ENCODE measurements around the gene SAP30L.

The SAP30L gene

DNA sequence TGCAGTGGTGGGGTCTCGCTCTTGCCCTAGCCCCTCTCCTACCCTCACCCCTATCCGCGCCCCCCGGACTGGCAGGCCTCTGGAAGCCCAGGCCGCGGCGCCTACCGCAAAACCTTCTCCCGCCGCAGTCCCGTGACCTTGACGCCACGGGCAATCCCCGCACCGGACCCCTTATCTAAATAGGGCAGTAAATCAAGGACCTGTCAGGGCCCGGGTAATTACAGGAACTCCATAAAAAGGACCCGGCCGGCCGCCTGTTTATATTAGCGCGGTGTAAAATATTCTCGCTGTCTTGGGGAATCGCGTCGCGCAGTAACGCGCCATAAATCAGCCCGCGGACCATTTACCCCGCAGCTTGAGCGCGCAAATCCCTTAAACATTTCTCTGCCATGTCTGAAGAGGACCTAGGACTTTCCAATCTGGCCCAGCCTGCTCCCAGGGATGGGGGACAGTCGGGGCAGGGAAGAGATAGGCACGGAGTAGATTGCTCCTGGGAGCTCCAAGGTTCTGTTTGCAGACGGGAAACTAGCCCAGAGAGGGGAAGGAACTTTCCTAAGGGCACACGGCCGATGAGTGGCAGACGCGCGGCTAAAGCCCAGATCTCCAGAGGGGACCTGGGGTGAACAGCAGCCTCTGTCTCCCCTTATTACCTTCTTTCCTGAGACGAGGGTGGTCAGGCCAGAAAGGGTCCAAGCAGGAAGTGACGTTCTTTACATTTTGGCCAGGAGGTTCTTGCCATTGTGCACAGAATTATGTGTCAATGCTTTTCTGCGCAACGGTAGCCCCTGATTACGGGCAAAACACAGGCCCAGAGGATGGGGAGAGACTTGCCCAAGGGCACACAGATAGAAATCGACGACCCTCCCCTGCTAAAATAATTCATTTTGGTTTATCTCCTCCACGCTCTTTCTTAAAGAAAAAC, 37.0 kb downstream of the SAP30L start:
- DNase-seq: no peak

DNA sequence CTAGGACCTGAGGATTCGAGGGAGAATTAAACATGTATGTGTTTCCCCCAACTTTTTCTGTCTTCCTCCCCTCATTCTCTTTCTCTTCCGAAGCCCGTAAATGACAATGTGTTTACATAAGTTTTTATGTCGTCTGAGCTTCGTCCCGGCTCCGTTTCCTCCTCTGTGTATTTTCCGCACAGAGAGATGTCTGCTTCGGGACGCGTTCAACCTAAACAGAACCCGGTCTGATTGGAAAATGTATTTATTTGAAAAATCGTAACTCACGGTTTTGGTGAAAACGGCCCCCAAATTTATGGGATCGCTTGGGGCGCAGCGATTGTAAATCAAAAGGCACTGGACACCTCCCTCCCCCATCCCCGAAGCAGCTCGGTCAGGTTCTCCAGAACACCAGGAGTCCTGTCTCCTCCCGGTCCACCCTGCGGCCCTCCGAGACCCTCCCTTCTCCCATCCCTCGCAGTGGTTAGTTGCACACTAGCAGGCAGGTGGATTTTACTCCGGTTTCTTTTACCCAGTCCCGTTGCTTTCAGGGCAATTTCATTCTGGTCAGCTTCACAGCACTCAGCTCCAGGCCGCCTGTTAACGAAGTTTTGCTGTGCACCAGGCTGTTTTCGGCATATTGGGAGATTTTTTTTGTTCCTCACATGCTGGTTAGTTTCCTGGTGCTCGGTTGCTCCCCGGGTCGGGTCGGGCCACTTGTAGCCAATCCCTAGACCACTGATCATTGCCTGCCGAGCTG, 38.0 kb downstream of the SAP30L start:
- no peak for DNase-seq

DNA sequence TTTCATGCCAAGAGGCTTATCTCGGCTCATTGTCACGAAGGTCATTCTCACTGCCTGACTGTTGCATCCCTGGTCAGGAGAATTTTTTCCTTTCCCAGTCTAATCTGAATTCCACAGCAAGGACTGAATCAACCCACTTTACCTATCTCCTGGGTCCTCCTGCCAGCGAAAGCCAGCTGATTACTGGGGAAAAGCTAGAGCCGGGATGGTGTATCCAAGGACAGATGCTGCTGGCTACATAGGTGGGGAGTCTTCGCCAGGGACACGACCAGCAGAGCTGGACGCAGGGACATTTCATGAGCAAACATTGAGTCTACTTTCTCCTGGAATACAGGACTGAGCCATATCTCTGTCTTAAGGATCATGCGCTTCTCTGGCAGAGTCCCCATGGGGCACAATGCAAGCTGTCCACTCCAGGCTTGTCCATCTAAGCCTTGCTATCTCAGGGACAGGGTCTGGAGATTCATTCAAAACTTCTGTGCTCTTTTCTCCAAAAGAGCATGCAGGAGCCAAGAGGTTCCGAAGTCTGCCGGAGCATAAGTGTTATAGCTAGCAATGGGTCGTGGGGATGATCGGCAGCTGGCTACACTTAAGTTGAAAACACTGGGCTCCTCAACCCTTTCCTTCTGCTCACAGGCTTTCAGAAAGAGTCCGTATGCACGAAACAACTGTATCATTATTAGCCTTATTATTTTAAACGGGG, 38.7 kb downstream of the SAP30L start:
- DNase-seq: no peak

DNA sequence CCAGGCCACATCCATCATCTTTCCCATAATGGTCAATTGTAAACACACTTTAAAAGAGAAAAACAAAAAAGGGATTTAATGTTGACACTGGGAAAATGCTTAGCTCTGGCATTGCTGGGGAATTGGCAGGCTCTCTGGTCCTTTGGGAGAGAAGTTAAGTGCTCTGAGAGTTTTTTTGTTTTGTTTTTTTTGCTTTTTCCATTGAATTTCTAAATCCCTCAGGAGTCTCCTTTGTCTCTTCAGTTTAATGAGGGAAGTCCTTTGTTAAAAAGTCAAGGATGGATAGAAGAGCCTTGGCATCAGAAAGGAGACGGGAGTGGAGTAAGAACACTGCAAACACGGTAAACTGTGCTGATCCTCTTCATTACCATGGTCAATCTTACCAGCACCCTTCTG, 39.3 kb downstream of the SAP30L start:
- no peak for DNase-seq

DNA sequence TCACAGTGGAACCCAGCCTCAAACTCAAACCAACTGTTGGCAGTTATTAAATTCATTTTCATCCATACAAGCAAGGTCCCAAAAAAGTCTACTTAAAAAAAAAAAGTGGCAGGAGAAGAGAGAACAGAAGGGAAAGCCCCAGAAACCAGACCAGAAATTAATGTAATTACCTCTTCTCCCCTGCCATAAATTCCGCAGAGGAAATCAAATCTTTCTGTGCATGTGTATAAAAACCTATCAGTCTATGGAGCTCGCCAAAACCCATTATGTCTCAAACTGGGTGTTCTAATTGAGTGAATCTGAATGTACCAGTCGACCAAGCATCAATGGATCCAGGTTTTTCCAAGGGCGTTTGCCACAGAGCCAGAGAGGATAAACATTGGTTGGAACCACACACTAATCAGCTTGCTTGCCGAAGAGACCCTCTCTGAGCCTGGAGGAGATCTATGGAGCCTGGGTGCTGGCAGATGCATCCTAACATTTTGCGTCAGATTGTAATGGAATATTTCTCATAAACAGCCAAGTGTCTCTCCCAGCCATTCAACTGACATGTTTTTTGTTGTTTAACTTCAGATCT, 40.1 kb downstream of the SAP30L start:
- no peak for DNase-seq

DNA sequence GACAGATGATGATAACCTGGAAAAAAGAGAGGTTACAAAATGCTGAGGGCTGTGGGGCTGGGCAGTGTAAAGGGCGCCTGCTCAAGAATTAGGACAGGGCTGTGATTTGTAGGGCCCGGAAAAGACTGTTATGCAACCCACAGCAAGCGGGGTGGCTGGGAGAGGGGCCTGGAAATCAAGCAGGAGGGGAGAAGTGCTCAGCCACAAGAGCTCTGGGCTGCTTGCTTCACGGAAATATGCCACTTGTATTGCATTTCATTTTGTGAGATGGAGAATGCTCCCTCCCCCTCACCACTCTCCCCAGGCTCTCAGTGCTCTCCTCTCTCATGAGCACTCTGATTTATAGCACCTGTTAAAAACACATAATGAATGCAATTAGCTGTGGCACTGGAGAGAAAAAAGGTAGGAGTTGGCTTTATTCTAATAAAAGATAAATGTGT, 40.6 kb downstream of the SAP30L start:
- no peak for DNase-seq

DNA sequence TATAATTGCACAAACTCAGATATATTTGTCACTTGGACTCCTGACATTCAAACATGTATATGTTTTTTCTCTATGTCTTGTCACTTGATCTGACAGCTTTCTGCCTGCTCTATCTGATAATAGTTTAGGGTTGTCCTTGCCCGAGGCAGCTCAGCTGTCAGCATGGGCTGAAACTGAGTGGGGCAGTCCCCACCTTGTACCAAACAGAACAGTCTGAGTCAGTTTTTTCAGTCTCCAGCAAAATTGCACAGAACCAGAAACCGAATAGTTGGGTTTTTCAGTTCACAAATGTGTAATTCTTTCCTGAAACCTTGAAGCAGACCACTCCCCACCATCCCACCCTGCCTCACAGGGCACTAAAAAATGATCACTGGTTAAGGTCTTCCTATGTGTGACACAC, 41.7 kb downstream of the SAP30L start:
- no peak for DNase-seq

DNA sequence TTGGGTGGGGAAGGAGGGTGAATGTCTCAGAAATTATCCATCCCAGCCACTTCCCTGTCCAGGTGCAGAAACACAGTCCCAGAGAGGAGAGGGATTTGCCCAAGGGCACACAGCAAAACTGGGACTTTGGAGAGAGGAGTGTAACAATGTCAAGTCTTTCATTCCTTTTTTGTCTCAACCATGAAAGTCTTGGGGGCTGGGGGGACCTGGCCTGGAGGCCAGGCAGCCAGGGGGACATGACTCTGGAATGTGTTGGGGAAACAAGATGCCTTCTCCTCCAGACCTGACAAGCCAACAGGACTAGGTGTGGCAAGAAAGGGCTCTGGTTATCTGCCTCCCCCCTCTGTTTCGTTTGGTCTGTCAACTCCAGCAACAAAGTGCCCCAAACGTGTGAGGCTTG, 46.1 kb downstream of the SAP30L start:
- DNase-seq: no peak

GRCh38 chr5:154493274-154493673, 47.5 kb downstream of the SAP30L start:
- no peak for DNase-seq

DNA sequence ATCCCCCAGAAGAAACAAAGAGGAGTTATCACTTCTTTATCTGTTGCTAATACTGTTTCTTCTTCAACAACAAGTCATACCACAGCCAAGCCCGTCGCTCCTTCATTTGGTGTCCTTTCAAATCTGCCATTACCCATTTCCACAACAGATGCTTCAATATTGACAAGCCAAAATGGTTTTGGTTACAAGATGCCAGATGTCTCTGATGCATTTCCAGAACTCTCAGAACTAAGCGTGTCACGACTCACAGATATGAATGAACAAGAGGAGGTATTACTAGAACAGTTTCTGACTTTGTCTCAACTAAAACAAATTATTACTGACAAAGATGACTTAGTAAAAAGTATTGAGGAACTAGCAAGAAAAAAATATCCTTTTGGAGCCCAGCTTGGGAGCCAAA, 48.2 kb downstream of the SAP30L start:
- DNase-seq: no peak

DNA sequence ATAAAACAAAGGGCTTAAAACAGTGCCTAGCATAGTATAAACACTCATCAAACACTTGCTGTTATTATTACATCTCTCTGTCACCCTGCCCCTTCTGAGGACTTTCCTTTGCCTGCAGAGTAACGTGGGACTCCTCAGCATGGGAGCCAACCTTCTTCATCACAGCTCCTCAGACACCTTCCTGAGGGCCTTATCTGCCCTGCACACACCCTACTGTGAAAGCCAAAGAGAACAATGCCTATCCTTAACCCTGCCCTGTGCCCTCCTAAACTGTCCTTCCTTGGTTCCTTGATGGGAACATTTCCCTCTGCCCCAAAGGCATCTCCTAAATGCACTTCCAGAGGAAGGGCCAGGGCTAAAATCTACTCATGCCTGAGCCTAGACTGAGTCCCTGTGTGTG, 52.8 kb downstream of the SAP30L start:
- DNase-seq: no peak

DNA sequence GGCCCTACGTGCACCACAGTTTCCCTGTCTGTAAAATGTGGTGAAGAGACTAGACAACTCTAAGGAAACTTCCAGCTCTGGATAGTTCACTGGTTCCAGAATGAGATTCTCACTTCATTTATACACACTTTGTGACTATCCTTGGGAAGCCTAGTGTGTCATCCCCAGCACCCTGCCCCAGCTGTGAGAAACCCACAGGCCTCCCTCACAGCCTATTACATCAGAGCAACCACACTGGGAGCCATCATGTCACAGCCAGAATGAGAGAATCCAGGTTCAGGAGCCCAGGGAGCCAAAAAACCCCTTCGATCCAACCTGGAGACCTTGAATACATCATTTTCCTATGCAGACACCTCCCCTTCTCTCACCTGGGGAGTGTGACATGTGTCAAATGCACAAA, 53.2 kb downstream of the SAP30L start:
- no peak for DNase-seq

DNA sequence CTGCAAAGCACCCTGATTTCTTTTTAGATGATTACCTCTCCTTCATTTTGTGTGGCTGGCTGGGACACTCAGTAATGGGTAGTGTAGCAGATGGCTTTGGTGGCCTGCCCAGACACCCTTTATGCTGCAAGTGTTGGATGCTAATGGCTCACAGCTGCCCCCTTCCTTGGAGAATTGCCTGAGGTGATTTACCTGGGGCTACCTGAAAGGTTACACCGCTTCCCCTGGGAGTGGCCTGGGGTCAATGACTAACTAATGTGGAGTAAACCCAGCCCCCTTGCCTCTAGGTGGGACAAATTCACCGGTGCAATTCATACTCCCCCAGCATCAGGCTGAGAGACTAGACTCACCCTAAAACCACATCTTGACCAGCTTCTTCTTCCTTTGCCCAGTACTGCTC, 55.8 kb downstream of the SAP30L start:
- DNase-seq: no peak

DNA sequence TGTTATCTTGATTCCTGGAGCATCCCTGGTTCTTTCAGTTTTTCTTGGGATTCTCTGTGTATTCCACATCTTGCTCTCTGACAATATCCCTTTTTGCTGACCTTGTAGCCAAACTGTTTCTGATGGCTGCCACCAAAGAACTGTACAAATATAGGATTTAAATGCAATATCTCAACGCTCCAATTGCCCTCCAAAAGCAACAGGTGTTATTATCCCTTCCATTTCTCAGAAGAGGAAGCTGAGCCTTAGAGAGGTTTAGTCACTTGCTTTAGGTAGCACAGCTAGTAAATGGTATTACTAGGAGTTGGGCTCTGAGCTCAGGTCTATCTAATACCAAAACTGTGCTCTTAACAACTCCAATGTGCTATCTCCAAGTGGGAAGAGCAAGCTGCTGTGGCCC, 56.4 kb downstream of the SAP30L start:
- DNase-seq: no peak

DNA sequence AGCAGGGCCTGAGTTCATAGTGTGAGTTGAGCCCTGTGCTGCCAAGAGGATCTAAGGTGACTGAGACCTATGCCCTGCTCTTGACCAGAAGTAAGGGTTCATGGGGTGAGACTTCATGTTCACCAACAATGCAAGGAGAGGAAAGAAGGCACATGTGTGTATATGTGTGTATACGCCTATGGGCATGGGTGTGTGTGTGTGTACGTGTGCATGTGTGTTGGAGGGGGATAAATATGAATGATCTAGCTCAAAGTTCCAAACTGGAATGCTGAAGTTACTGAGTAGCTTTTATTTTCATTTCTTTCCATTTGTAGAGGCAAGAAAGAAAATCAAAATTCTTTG, 57.9 kb downstream of the SAP30L start:
- no peak for DNase-seq

DNA sequence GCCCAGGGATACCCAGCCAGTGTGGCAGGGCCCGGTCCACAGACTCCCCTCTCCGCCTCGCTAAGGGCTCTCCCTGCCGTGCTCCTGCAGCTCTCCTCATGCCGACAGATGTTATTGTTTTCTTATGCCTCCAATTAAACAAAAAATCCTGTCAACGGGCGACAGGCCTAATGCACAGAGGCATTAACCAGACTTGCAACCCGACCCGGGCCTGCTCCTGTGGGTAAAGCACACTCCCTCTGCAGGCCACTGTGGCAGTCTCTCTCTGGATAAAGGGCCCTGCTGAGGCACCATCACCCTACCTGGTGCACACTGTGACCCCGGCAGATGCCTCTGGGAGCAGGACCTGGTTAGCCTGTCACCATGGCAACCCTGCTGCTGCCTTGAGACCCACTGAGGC, 59.8 kb downstream of the SAP30L start:
- DNase-seq: no peak

GRCh38 chr5:154506049-154506715, 60.4 kb downstream of the SAP30L start:
- DNase-seq: no peak

- DNase-seq: no peak
Measured at GRCh38 chr5:154506716-154507080, 60.9 kb downstream of the SAP30L start.

DNA sequence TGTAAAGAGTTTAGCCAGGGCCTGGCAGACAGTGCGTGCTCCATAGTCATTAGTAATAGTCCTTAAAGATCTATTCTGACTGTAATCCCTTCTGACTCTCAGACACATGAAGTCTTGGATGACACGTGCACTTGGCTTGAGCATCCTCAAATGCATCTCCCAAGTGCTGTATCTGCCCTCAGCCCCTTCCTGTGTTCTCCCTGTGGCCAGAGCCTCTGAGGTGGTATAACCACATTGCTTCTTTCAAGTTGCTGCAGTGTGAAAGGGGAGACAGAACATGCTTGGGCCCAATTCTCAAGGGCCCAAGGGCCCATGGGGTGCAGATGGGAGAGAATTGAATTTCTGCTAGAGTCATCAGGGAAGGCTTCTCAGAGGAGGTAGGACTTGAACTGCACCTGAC, 62.3 kb downstream of the SAP30L start:
- no peak for DNase-seq

DNA sequence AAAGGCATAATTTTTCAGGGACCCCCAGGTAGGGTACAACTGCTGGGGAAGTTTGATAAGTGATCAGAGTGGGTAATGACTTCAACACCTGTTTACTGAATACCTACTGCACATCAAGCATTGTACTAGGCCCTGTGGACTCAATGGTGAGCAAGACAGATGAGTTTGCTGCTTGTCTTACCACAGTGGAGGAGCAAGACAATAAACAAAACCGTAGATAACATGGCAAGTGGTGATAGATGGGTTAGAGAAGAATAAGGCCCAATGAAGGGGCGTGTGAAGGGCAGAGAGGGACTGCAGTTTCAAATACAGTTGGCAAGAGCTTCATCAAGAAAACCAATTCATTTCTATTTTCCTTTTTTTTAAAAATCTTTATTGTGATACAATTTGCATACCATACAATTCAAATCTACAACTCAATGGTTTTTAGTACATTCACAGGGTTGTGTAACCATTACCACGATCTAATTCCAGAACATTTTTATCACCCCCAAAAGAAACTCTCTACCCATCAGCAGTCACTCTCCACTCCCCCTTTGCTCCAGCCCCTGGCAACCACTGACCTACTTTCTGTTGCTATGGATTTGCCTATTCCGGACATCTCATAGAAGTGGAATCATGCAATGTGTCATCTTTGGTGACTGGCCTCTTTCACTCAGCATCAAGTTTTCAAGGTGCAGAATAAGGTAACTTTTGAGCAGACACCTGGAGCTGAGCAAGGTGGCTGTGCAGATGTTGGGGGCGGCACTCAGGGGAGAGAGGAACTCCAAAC, 64.2 kb downstream of the SAP30L start:
- DNase-seq: no peak

Data from stimulated activated CD4-positive, alpha-beta T cell treated with anti-CD3 and anti-CD28 coated beads, Interleukin-12 subunit alpha, Interleukin-12 subunit beta, amount 100 ng/mL, for 4 hours (primary cell).